Activated naive CD8-positive, alpha-beta T cell treated with anti-CD3 and anti-CD28 coated beads, Interleukin-2, amount 10 ng/mL, durations not matched to agents 7 days and 5 days (primary cell): ENCODE data around the gene GYPC. TPM values are rescaled to one million over a fixed set of nuclear protein-coding genes. Genes with fewer than 3 reads are reported as not detected.
A peak's percentile ranks its signal among the peaks of the same experiment; 100 is the strongest.

ENCODE experiments used
- ATAC-seq: fragments of 150-1000 bp; cut with Tn5 transposase; one replicate; pipeline ENCODE4 v1.10.0; 2021; ENCODE audit warnings: low read depth, moderate library complexity
- POLR2A ChIA-PET: fragments of 350-600 bp; sonication (Branson Sonifier 250); formaldehyde crosslinking; loops from one replicate; lab custom pipeline; 2021; ENCODE audit warnings: antibody characterized with exemption; lab: Charles Lee
- DNase-seq: peaks from one replicate; pipeline ENCODE4 v3.0.0; 2021
- H3K27ac Mint-ChIP-seq: one replicate; pipeline ENCODE4 v1.8.0; 2022; ENCODE audit warnings: mild to moderate bottlenecking, mixed read lengths
- H3K27me3 Mint-ChIP-seq: one replicate; pipeline ENCODE4 v1.8.0; 2022; ENCODE audit warnings: mild to moderate bottlenecking, moderate library complexity, mixed read lengths
- H3K36me3 Mint-ChIP-seq: one replicate; pipeline ENCODE4 v1.8.0; 2021; ENCODE audit warnings: mild to moderate bottlenecking, mixed read lengths
- H3K4me1 Mint-ChIP-seq: one replicate; pipeline ENCODE4 v1.8.0; 2021; ENCODE audit warnings: mixed read lengths
- H3K4me3 Mint-ChIP-seq: one replicate; pipeline ENCODE4 v1.8.0; 2022; ENCODE audit warnings: mild to moderate bottlenecking, moderate library complexity, mixed read lengths
- H3K9me3 Mint-ChIP-seq: one replicate; pipeline ENCODE4 v1.8.0; 2021; ENCODE audit warnings: mixed read lengths
- total RNA-seq, 2 experiments: library from RNA; stranded (reverse); gene quantifications; one replicate each; pipeline ENCODE4 v1.2.3, GENCODE V29; 2021

The GYPC gene
- total RNA-seq, 2 experiments from 2014 or later: 132 to 137 TPM

DNA sequence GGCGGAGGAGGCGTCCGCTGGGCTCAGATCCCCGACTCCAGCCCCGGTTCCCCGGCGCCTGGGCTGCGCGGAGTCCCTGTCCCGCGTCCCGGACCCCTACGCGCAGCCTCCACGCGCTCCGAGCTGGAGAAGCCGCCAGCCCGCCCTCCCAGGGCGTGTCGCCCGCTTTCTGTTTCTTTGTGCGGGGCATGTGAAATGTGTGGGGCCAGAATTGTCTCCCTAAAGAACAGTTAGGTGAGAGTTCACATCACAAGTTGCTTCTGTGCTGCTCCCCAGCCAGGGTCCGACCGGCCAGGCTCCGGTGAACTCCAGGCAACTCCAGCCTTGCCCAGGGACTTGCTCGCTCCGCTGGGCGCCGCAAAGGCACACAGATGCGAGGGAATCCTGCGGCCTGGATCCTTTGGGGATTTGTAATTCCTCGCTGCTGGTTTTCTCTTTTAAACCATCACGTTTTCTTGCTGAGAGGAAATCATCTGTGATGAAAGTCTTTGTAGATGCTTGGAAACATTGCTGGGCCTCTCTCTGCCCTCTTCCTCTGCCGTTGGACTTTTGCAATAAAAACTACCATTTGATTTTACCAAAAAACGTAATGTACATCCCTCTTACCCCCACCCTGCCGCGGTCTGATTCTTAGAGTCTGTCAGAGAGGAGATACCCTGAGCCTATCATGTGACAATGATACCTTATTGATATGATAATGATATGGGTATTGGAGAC lies 631 bp downstream of the GYPC start:
- no peaks in the 10 kb centered on the region for H3K27me3 Mint-ChIP-seq
- H3K9me3 Mint-ChIP-seq: peaks cover 2% of the 10 kb centered on the region
- ATAC-seq (peak; percentile 27), DNase-seq (no peak)
- H3K4me1 Mint-ChIP-seq: peaks cover 44% of the 10 kb centered on the region
- peak overlapping the region; percentile 97 for H3K4me3 Mint-ChIP-seq
- H3K27ac Mint-ChIP-seq: peak overlapping the region; percentile 97
- POLR2A ChIA-PET: interaction anchor here (1.5 to 2.5 kb wide), 2 partner anchors 106 to 119 kb away, joined by 4 to 21 read pairs; no protein-coding TSS in a partner anchor
- peaks cover 21% of the 10 kb centered on the region for H3K36me3 Mint-ChIP-seq

- POLR2A ChIA-PET: interaction anchor here (1.0 to 2.5 kb wide), 4 partner anchors 20 to 427 kb away, joined by 3 to 21 read pairs (median 4); no protein-coding TSS in a partner anchor
Observed at GRCh38 chr2:126657148-126657635, 1.2 kb downstream of the GYPC start.

DNA sequence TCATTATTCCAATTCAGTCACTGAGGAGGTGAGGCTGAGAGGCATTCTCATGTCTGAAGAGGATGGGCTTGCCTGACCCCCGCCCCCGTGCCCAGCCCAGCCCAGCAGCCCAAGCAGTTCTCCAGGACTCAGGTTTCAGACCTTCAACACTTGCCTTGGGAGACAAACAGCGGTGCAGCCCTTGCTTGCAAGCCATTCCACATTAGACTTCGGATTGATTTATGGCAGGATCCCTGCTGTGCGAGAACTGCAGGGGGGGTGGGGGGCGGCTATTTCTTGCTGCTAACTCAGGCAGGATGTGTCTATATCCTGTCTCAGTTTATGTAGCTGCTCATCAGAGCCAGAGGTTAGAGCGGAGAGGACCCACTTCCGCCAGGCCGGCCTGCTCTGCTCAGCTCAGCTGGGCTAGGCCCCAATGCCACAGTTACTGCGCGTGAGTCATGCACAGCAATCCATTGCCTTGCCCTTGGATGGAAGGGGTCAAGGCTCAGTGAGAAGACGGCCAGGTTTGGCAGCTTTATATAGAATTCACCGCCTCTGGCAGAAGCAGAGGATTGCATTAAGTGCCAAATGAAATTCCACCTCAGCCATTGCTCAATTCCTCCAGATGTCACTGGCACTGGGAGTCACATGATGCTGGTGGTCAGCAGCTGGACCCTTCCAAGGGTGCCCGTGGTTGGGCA lies 1.8 kb downstream of the GYPC start:
- peak overlapping the region; percentile 97 for H3K4me3 Mint-ChIP-seq

More at GRCh38 chr2:126657148-126657635, 1.2 kb downstream of the GYPC start:
- DNase-seq: peak; percentile 62
- Mint-ChIP-seq H3K9me3 (peaks cover under 1% of the 10 kb centered on the region), H3K27me3 (no peaks in the 10 kb centered on the region), H3K36me3 (peaks cover 25% of the 10 kb centered on the region), H3K4me1 (peaks cover 49% of the 10 kb centered on the region), H3K4me3 (peak overlapping the region; percentile 97), H3K27ac (peak overlapping the region; percentile 97)
- ATAC-seq: peak; percentile 22

DNA sequence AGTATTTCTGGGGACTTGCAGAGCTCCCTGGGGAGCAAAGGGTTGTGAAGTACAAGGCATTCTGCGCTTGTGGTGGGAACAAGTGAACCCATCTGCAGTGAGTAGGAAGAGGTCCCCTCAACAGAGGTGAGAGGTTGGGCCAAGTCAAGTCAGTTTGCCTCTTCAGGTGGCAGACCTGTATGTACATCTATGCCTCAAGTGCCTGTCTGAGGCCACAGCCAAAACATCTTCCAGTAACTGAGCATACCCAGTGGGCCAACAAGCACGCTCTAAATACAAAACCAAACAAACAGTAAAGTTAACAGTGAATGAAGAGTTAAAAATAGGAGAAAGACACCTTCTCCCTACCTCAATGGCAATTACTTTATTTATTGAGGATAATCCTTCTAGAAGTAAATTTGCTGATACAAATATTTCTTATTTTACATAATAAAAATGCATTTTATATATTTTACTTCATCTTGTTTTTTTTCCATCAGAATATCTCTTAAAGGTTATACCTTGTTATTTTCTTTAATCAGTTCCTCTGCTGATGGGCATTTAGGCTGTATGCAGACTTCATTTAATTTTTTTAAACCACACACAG lies 2.5 kb downstream of the GYPC start:
- peak overlapping the region; percentile 98 for H3K27ac Mint-ChIP-seq
- H3K4me3 Mint-ChIP-seq: peak overlapping the region; percentile 97
- peak; percentile 20 for ATAC-seq
- DNase-seq: no peak
- H3K36me3 Mint-ChIP-seq: peaks cover 26% of the 10 kb centered on the region
- no peaks in the 10 kb centered on the region for H3K27me3 Mint-ChIP-seq
- no peaks in the 10 kb centered on the region for H3K9me3 Mint-ChIP-seq
- peaks cover 61% of the 10 kb centered on the region for H3K4me1 Mint-ChIP-seq
- POLR2A ChIA-PET: interaction anchor here (0.5 to 2.5 kb wide), 6 partner anchors 21 to 426 kb away, joined by 3 to 21 read pairs (median 4); no protein-coding TSS in a partner anchor

More for the DNA sequence above, 1.8 kb downstream of the GYPC start:
- POLR2A ChIA-PET: interaction anchor here (0.5 to 2.5 kb wide), 6 partner anchors 21 to 427 kb away, joined by 3 to 21 read pairs (median 4); no protein-coding TSS in a partner anchor
- no peaks in the 10 kb centered on the region for H3K9me3 Mint-ChIP-seq
- ATAC-seq (peak; percentile 82), DNase-seq (peak; percentile 78)
- peaks cover 55% of the 10 kb centered on the region for H3K4me1 Mint-ChIP-seq
- peaks cover 26% of the 10 kb centered on the region for H3K36me3 Mint-ChIP-seq
- H3K27ac Mint-ChIP-seq: peak overlapping the region; percentile 97
- H3K27me3 Mint-ChIP-seq: no peaks in the 10 kb centered on the region

GRCh38 chr2:126658905-126659561 lies 3.1 kb downstream of the GYPC start:
- Mint-ChIP-seq H3K9me3 (no peaks in the 10 kb centered on the region), H3K4me3 (peak overlapping the region; percentile 82), H3K4me1 (peaks cover 67% of the 10 kb centered on the region), H3K27me3 (no peaks in the 10 kb centered on the region), H3K27ac (peak overlapping the region; percentile 98), H3K36me3 (peaks cover 30% of the 10 kb centered on the region)
- peak; percentile 34 for ATAC-seq
- POLR2A ChIA-PET: interaction anchor here (0.7 kb wide), 1 partner anchor 1195 kb away, joined by 3 read pairs; no protein-coding TSS in a partner anchor
- peak; percentile 68 for DNase-seq

- H3K4me1 Mint-ChIP-seq: peaks cover 73% of the 10 kb centered on the region
- POLR2A ChIA-PET: interaction anchor here (0.7 kb wide), 1 partner anchor 1194 kb away, joined by 3 read pairs; no protein-coding TSS in a partner anchor
- H3K27ac Mint-ChIP-seq: peak overlapping the region; percentile 98
- no peak for DNase-seq
- H3K4me3 Mint-ChIP-seq: peak overlapping the region; percentile 82
- H3K36me3 Mint-ChIP-seq: peaks cover 32% of the 10 kb centered on the region
- H3K27me3 Mint-ChIP-seq: no peaks in the 10 kb centered on the region
- ATAC-seq: no peak
- H3K9me3 Mint-ChIP-seq: no peaks in the 10 kb centered on the region
Observed at GRCh38 chr2:126659562-126660467, 3.9 kb downstream of the GYPC start.

DNA sequence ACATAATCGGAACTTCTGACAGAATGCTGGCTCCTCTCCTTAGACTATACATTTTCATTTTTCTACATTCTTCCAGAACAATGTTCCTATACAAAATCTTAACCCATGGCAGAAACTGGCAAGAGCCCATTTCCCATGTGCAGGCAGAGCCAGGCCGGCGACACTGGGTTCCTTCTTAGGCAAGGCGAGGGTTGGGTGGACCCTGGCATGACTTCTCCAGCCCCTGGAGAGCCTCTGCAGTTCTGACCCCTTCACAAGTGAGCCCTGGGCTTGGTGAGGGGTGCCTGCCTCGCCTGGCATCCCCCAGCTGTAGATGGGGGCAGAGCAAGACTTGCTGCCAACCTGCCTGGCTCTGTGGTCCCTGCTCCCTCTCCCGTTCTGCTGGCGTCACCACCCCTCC lies 5.0 kb downstream of the GYPC start:
- Mint-ChIP-seq H3K36me3 (peaks cover 31% of the 10 kb centered on the region), H3K4me3 (peak overlapping the region; percentile 21), H3K4me1 (peaks cover 70% of the 10 kb centered on the region), H3K27me3 (no peaks in the 10 kb centered on the region), H3K9me3 (no peaks in the 10 kb centered on the region), H3K27ac (peak overlapping the region; percentile 98)
- POLR2A ChIA-PET: no interaction called here
- ATAC-seq: no peak
- no peak for DNase-seq

GRCh38 chr2:126661702-126662500 lies 5.9 kb downstream of the GYPC start:
- DNase-seq: no peak
- Mint-ChIP-seq H3K36me3 (peaks cover 33% of the 10 kb centered on the region), H3K27ac (peak overlapping the region; percentile 98), H3K4me1 (peaks cover 76% of the 10 kb centered on the region), H3K27me3 (no peaks in the 10 kb centered on the region), H3K4me3 (peak overlapping the region; percentile 71), H3K9me3 (no peaks in the 10 kb centered on the region)
- POLR2A ChIA-PET: interaction anchor here (1.8 kb wide), 1 partner anchor 101 kb away, joined by 6 read pairs; no protein-coding TSS in a partner anchor
- ATAC-seq: no peak

- POLR2A ChIA-PET: interaction anchor here (1.8 kb wide), 1 partner anchor 100 kb away, joined by 6 read pairs; no protein-coding TSS in a partner anchor
- H3K9me3 Mint-ChIP-seq: no peaks in the 10 kb centered on the region
- H3K27me3 Mint-ChIP-seq: no peaks in the 10 kb centered on the region
- peaks cover 75% of the 10 kb centered on the region for H3K4me1 Mint-ChIP-seq
- peak overlapping the region; percentile 98 for H3K27ac Mint-ChIP-seq
- H3K4me3 Mint-ChIP-seq: peak overlapping the region; percentile 71
- DNase-seq: no peak
- peaks cover 30% of the 10 kb centered on the region for H3K36me3 Mint-ChIP-seq
- peak; percentile 12 for ATAC-seq
Observed at GRCh38 chr2:126662621-126663020, 6.7 kb downstream of the GYPC start.

DNA sequence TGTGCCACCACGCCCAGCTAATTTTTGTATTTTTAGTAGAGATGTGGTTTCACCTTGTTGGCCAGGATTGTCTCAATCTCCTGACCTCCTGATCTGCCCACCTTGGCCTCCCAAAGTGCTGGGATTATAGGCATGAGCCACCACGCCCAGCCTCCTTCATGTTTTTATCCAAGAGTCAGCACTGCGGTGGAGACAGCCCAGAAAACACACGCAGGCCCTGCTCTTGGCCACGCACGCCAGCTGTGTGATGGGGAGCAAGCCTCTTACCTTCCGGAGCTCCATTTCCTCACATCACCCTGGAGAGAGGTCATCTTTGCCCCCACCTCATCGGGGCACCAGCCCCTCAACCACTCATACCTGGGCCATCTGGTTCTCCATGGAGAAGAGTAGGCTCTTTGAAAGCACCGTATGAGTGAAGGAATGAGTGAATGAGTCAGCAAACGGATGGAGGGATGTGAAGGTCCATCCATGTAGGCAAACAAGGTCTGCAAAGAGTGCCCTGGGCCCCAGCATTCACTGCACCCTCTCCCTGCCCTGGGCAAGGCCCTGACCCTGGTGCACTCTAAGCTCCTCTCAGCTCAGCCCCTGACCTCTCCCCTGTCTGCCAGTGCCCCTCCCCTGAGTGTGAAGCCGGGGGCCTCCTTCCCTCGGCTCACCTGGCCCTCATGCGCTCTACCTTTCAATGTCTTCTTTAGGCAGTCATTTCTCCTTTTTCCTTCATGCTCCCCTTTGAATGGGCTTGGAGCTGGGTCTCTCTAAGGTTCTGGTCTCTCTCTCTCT lies 7.4 kb downstream of the GYPC start:
- Mint-ChIP-seq H3K36me3 (peaks cover 32% of the 10 kb centered on the region), H3K27ac (peak overlapping the region; percentile 98), H3K4me3 (peak overlapping the region; percentile 71), H3K4me1 (peaks cover 71% of the 10 kb centered on the region), H3K9me3 (no peaks in the 10 kb centered on the region), H3K27me3 (no peaks in the 10 kb centered on the region)
- ATAC-seq (no peak), DNase-seq (no peak)
- POLR2A ChIA-PET: interaction anchor here (0.6 to 1.9 kb wide), 4 partner anchors 8 to 431 kb away, joined by 3 to 8 read pairs (median 6); no protein-coding TSS in a partner anchor
